ENCODE measurements around the gene SYT3. TPM values are rescaled to one million over a fixed set of nuclear protein-coding genes. Genes with fewer than 3 reads are reported as not detected.
"Not testable (repeated sequence)": the region's sequence is repeated elsewhere in the genome, so short reads cannot be mapped to it uniquely, and the experiment has no call there.

The SYT3 gene
- total and polyA plus RNA-seq, 7 donors: 0.07 to 0.26 (median 0.12) TPM; not detected in 4

- DNase-seq (no peak), ATAC-seq (no peak)
- intact Hi-C loops (cut with DNase I): loop anchor here in 1 of 2 donors (10.0 kb wide), 1 partner anchor 541 kb away; no protein-coding TSS in a partner anchor
- no peaks in the 10 kb centered on the region for H3K9me3 ChIP-seq
- H3K4me3 ChIP-seq: no peak overlapping the region
- TF ChIP-seq, protein P1, sequence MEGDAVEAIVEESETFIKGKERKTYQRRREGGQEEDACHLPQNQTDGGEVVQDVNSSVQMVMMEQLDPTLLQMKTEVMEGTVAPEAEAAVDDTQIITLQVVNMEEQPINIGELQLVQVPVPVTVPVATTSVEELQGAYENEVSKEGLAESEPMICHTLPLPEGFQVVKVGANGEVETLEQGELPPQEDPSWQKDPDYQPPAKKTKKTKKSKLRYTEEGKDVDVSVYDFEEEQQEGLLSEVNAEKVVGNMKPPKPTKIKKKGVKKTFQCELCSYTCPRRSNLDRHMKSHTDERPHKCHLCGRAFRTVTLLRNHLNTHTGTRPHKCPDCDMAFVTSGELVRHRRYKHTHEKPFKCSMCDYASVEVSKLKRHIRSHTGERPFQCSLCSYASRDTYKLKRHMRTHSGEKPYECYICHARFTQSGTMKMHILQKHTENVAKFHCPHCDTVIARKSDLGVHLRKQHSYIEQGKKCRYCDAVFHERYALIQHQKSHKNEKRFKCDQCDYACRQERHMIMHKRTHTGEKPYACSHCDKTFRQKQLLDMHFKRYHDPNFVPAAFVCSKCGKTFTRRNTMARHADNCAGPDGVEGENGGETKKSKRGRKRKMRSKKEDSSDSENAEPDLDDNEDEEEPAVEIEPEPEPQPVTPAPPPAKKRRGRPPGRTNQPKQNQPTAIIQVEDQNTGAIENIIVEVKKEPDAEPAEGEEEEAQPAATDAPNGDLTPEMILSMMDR (IDR thresholded peaks at IDR 0.05): no peak
- no peaks in the 10 kb centered on the region for H3K4me1 ChIP-seq
- no peak overlapping the region for H3K27ac ChIP-seq
- no peaks in the 10 kb centered on the region for H3K36me3 ChIP-seq (ENCODE audit: insufficient read depth in 1 of 2, low read depth in 1 of 2)
- no peaks in the 10 kb centered on the region for H3K27me3 ChIP-seq (ENCODE audit: insufficient read depth in 3 of 3, low read length in 2 of 3)
- WGBS, 3 donors: 19 to 30% (median 20%) methylated on average over 4 of the region's 4 CpGs
Measured at GRCh38 chr19:50626011-50626410, 13.7 kb downstream of the SYT3 start.

DNA sequence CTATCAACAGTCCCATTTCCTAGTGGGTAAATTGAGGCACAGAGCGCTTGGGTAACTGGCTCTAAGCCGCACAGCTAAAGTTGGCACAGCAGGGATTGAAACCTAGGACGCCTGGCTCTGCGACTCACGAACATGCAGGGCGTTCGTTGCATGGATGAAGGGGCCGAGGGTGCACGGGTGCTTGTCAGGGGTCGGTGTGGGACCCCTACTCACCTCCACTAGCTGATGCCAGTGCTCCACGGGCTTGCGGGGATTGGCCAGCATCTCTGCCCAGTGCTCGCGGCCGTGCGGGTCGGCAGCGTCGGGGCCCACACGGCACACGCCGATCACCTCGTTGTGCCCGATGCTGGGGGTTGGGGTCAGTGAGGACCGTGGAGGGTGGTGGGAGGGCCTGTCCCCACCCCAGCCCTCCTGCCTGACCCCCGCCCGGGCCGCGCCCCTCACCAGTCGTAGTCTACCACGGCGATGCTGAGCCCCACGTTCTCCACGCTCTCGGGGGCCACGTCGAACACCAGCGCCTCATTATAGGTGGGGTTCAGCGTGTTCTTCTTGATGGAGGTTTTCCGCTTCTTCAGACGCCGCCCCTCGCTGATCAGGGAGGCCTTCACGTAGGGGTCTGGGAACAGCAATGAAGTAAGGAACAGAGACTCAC lies 14.6 kb downstream of the SYT3 start:
- no peak for DNase-seq
- WGBS, 3 donors: 87 to 91% (median 87%) methylated on average over 42 to 44 of the region's 44 CpGs
- Histone ChIP-seq H3K27ac (no peak overlapping the region), H3K4me1 (no peaks in the 10 kb centered on the region), H3K27me3 (ENCODE audit: insufficient read depth in 3 of 3, low read length in 2 of 3) (no peaks in the 10 kb centered on the region), H3K4me3 (no peak overlapping the region), H3K9me3 (no peaks in the 10 kb centered on the region), H3K36me3 (ENCODE audit: insufficient read depth in 1 of 2, low read depth in 1 of 2) (no peaks in the 10 kb centered on the region)
- TF ChIP-seq, protein P1 (IDR thresholded peaks at IDR 0.05): no peak
- intact Hi-C loops (cut with DNase I): loop anchor here in 1 of 2 donors (10.0 kb wide), 1 partner anchor 540 kb away; no protein-coding TSS in a partner anchor
- no peak for ATAC-seq

DNA sequence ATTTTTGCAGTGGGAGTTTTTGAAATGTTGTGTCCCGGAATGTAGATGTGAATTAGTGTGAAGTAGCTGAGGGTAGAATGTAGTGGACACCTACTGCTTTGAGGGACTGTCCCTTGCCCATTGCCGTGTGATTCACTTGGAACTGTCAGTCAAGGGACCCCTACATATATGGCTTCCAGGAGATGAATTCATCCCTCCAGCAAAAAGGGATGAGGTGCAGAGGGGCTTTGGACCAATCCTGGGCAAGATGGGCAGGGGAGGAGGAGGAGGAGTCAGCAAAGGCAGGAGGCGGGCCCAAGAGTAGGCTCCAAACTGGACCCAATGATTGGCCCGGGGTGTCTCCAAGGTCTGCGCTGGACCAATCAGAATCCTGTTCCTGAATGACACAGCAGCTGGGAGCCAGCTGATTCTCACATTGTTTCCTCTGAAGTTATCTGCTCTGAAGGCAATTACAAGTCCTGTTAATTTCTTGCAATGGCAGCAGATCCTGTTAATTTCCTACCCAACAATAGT lies 19.2 kb downstream of the SYT3 start:
- H3K4me3 ChIP-seq; H3K4me1 ChIP-seq; H3K9me3 ChIP-seq; H3K27ac ChIP-seq; ATAC-seq; H3K36me3 ChIP-seq (ENCODE audit: insufficient read depth in 1 of 2, low read depth in 1 of 2); H3K27me3 ChIP-seq (ENCODE audit: insufficient read depth in 3 of 3, low read length in 2 of 3); DNase-seq: not testable (repeated sequence)
- WGBS, 3 donors: 65 to 68% (median 67%) methylated on average over 2 to 4 of the region's 5 CpGs
- intact Hi-C loops (cut with DNase I): loop anchor here in 1 of 2 donors (10.0 kb wide), 1 partner anchor 536 kb away; no protein-coding TSS in a partner anchor

DNA sequence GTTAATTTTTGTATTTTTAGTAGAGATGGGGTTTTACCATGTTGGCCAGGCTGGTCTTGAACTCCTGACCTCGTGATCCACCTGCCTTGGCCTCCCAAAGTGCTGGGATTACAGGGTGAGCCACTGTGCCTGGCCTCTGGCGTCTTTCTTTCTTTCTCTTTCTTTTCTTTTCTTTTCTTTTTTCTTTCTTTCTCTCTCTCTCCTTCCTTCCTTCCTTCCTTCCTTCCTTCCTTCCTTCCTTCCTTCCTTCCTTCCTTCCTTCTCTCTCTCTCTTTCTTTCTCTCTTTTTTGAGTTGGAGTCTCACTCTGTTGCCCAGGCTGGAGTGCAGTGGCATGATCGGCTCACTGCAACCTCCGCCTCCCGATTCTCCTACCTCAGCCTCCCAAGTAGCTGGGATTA lies 20.5 kb downstream of the SYT3 start:
- intact Hi-C loops (cut with DNase I); H3K27ac ChIP-seq; H3K27me3 ChIP-seq (ENCODE audit: insufficient read depth in 3 of 3, low read length in 2 of 3); H3K9me3 ChIP-seq; DNase-seq; ATAC-seq; H3K4me3 ChIP-seq; H3K4me1 ChIP-seq; H3K36me3 ChIP-seq (ENCODE audit: insufficient read depth in 1 of 2, low read depth in 1 of 2): not testable (repeated sequence)
- WGBS, 3 donors: 73 to 79% (median 75%) methylated on average over 5 of the region's 5 CpGs

GRCh38 chr19:50618379-50618778 lies 21.3 kb downstream of the SYT3 start:
- H3K4me1 ChIP-seq; DNase-seq; H3K27ac ChIP-seq; H3K4me3 ChIP-seq; intact Hi-C loops (cut with DNase I); ATAC-seq; H3K36me3 ChIP-seq (ENCODE audit: insufficient read depth in 1 of 2, low read depth in 1 of 2); H3K27me3 ChIP-seq (ENCODE audit: insufficient read depth in 3 of 3, low read length in 2 of 3); H3K9me3 ChIP-seq: not testable (repeated sequence)
- WGBS, 3 donors: 77 to 88% (median 78%) methylated on average over 4 of the region's 5 CpGs

- intact Hi-C loops (cut with DNase I); DNase-seq; H3K36me3 ChIP-seq (ENCODE audit: insufficient read depth in 1 of 2, low read depth in 1 of 2); H3K9me3 ChIP-seq; H3K27ac ChIP-seq; ATAC-seq; H3K4me1 ChIP-seq; H3K4me3 ChIP-seq; H3K27me3 ChIP-seq (ENCODE audit: insufficient read depth in 3 of 3, low read length in 2 of 3): not testable (repeated sequence)
- WGBS, 3 donors: 58 to 69% (median 68%) methylated on average over 11 of the region's 11 CpGs
Measured at GRCh38 chr19:50612504-50613404, 26.9 kb downstream of the SYT3 start.
